Measurements from ENCODE around the gene POLR3H. TPM values are rescaled to one million over a fixed set of nuclear protein-coding genes. Genes with fewer than 3 reads are reported as not detected.
A peak's percentile ranks its signal among the peaks of the same experiment; 100 is the strongest.

The POLR3H gene
- total and polyA plus RNA-seq, 2 of the 4 experiments (the other 2 are of a cell fraction), result 37.8 to 67.8 TPM

- H2BK15ac ChIP-seq (ENCODE audit: low read depth, low read length), result no peak overlapping the region; the same call in 2 of the 3 replicates
- peak overlapping the region; percentile 83 for H2AK9ac ChIP-seq (replicated peaks; ENCODE audit: low read depth, low read length, poor library complexity)
- peaks cover 53% of the 10 kb centered on the region for H3K36me3 ChIP-seq (ENCODE audit: control insufficient read depth, insufficient read depth, low read length)
- H3K27me3 ChIP-seq (ENCODE audit: control insufficient read depth, insufficient read depth, low read length), result no peaks in the 10 kb centered on the region
- in situ Hi-C loops (cut with MboI; ENCODE audit: low sequenced_read_pairs) (loop anchor here (25.0 kb wide), 1 partner anchor 588 kb away; no protein-coding TSS in a partner anchor), intact Hi-C loops (cut with micrococcal nuclease) (loop anchor here (1.0 kb wide), 1 partner anchor 79 kb away; the partner anchor contains the start of gene TOB2), dilution Hi-C loops (cut with HindIII; ENCODE audit: low sequenced_read_pairs, unreplicated experiment) (no loop called here)
- H2BK5ac ChIP-seq (ENCODE audit: low read depth, low read length, poor library complexity, severe bottlenecking), result peak overlapping the region; percentile 82
- no peaks in the 10 kb centered on the region for H3K9me3 ChIP-seq (ENCODE audit: control insufficient read depth, insufficient read depth, low read length)
- peak overlapping the region; percentile 24 for H2AFZ ChIP-seq (replicated peaks; ENCODE audit: low read length, poor library complexity)
- peaks cover 6 to 43% of the 10 kb centered on the region in 2 experiments; a peak in 3 of 4 replicates for H3K79me1 ChIP-seq (ENCODE audit: low read depth in 1 of 2, low read length in 2 of 2)
- WGBS, 2 experiments (ENCODE audit: extremely low coverage in 2 of 2, insufficient read length in 1 of 2), result 86% methylated on average over 5 of the region's 17 CpGs; no CpG with 5 or more reads in 1 of the 2 experiments
- ChIA-PET CTCF (interaction anchor here (0.6 to 1.1 kb wide), 3 partner anchors 72 to 157 kb away, joined by 3 read pairs; no protein-coding TSS in a partner anchor), POLR2A (ENCODE audit: unreplicated experiment) (no interaction called here)
- peak overlapping the region; percentile 96 for H2AK5ac ChIP-seq (ENCODE audit: low read depth, low read length)
- peak overlapping the region; percentile 94 for H3K27ac ChIP-seq (ENCODE audit: insufficient read depth, low read length)
- H3K18ac ChIP-seq (ENCODE audit: low read depth, low read length), result peak overlapping the region; percentile 36
- H4K91ac ChIP-seq (ENCODE audit: insufficient read depth, low read depth, low read length), result peak overlapping the region; percentile 84
- H3K4ac ChIP-seq (ENCODE audit: low read depth, low read length), result peak overlapping the region; percentile 94
- peak overlapping the region; percentile 13 to 94; a peak in 3 of 4 replicates for H4K8ac ChIP-seq (ENCODE audit: low read depth in 2 of 2, low read length in 2 of 2)
- H4K5ac ChIP-seq (ENCODE audit: low read depth, low read length), result peak overlapping the region; percentile 89; the same call in 1 of the 2 replicates
- H3K23ac ChIP-seq (ENCODE audit: low read depth, low read length), result peak overlapping the region; percentile 14
- peaks cover 15% of the 10 kb centered on the region; the same call in 1 of the 2 replicates for H3K9me1 ChIP-seq (ENCODE audit: insufficient read depth, low read length)
- H3K9ac ChIP-seq (ENCODE audit: low read depth, low read length), result peak overlapping the region; percentile 42
- ATAC-seq (ENCODE audit: low read depth) (no peak), DNase-seq (no peak)
- peak overlapping the region; percentile 71 for H3K14ac ChIP-seq (replicated peaks; ENCODE audit: low read depth, low read length)
- H3K4me1 ChIP-seq (ENCODE audit: control insufficient read depth, insufficient read depth, low read length), result peaks cover 25% of the 10 kb centered on the region
- H2BK20ac ChIP-seq (ENCODE audit: low read depth, low read length), result peak overlapping the region; percentile 33; the same call in 1 of the 2 replicates
- no peak overlapping the region; the same call in 1 of the 2 replicates for H3K4me2 ChIP-seq (ENCODE audit: low read depth, low read length)
- no TSS peak for BruUV-seq (replicated peaks)
- H4K20me1 ChIP-seq (ENCODE audit: insufficient read depth, low read length), result peaks cover 26% of the 10 kb centered on the region
- H3K4me3 ChIP-seq (ENCODE audit: insufficient read depth, low read depth, low read length), result no peak overlapping the region
- peak overlapping the region; percentile 8; the same call in 1 of the 2 replicates for H3K56ac ChIP-seq (ENCODE audit: extremely low read depth, insufficient read depth, low read length)
- peak overlapping the region; percentile 91 for H2BK120ac ChIP-seq (ENCODE audit: low read depth, low read length)
- TF ChIP-seq FOS (IDR thresholded peaks at IDR 0.05; ENCODE audit: low read depth, low read length) (no peak), RCOR1 (IDR thresholded peaks at IDR 0.05; ENCODE audit: insufficient replicate concordance, low read length) (no peak), CHD1 (IDR thresholded peaks at IDR 0.05; ENCODE audit: low read depth, low read length) (no peak), ELK1 (IDR thresholded peaks at IDR 0.05; ENCODE audit: borderline replicate concordance, low read depth, low read length) (no peak), SMC3 (IDR thresholded peaks at IDR 0.05; ENCODE audit: low read depth, low read length) (no peak), RAD21 (IDR thresholded peaks at IDR 0.05; ENCODE audit: low read length) (no peak), CEBPB (IDR thresholded peaks at IDR 0.05; ENCODE audit: low read depth, low read length) (no peak), MAFK (IDR thresholded peaks at IDR 0.05; ENCODE audit: low read depth, low read length) (no peak), BHLHE40 (IDR thresholded peaks at IDR 0.05; ENCODE audit: low read depth, low read length) (no peak), NFE2L2 (IDR thresholded peaks at IDR 0.05; ENCODE audit: low read depth, low read length) (no peak), MXI1 (IDR thresholded peaks at IDR 0.05; ENCODE audit: borderline replicate concordance, low read depth, low read length) (no peak), RFX5 (IDR thresholded peaks at IDR 0.05; ENCODE audit: low read depth, low read length) (no peak), MAZ (IDR thresholded peaks at IDR 0.05; ENCODE audit: borderline replicate concordance, low read depth, low read length) (no peak), USF2 (IDR thresholded peaks at IDR 0.05; ENCODE audit: low read depth, low read length) (no peak)
Observed at GRCh38 chr22:41524809-41525449, 19.3 kb downstream of the POLR3H start.
